Activated naive CD4-positive, alpha-beta T cell treated with anti-CD3 and anti-CD28 coated beads for 36 hours (primary cell): ENCODE measurements around the gene ZNFX1. TPM values are rescaled to one million over a fixed set of nuclear protein-coding genes. Genes with fewer than 3 reads are reported as not detected.
"Not testable (repeated sequence)": the region's sequence is repeated elsewhere in the genome, so short reads cannot be mapped to it uniquely, and the experiment has no call there.

Source experiments
- CTCF ChIA-PET: fragments of 350-600 bp; sonication (Branson Sonifier 250); formaldehyde crosslinking; loops from one replicate; lab custom pipeline; 2021; ENCODE audit warnings: antibody characterized with exemption; lab: Charles Lee
- DNase-seq: peaks from one replicate; pipeline ENCODE4 v3.0.0-alpha.2; 2020
- H3K27ac Mint-ChIP-seq: one replicate; pipeline ENCODE4 v1.8.0; 2021; ENCODE audit warnings: mild to moderate bottlenecking, mixed read lengths
- H3K27me3 Mint-ChIP-seq: one replicate; pipeline ENCODE4 v1.8.0; 2021; ENCODE audit warnings: low read depth, mixed read lengths
- H3K36me3 Mint-ChIP-seq: one replicate; pipeline ENCODE4 v1.8.0; 2021; ENCODE audit warnings: low read depth, mixed read lengths
- H3K4me1 Mint-ChIP-seq: one replicate; pipeline ENCODE4 v1.8.0; 2021; ENCODE audit warnings: low read depth, mixed read lengths
- H3K4me3 Mint-ChIP-seq: one replicate; pipeline ENCODE4 v1.8.0; 2021; ENCODE audit warnings: mild to moderate bottlenecking, moderate library complexity, mixed read lengths
- H3K9me3 Mint-ChIP-seq: one replicate; pipeline ENCODE4 v1.8.0; 2021; ENCODE audit warnings: mixed read lengths
- intact Hi-C: fragments of 100-400 bp; cut with micrococcal nuclease; formaldehyde crosslinking; loops from one replicate; pipeline ENCODE4 v1.15.1; 2023
- total RNA-seq, 2 experiments: library from RNA; stranded (reverse); gene quantifications; one replicate each; pipeline ENCODE4 v1.2.3, GENCODE V29; 2021

Gene ZNFX1
- total RNA-seq, 2 experiments from 2014 or later = 18.2 to 19.0 TPM

DNA sequence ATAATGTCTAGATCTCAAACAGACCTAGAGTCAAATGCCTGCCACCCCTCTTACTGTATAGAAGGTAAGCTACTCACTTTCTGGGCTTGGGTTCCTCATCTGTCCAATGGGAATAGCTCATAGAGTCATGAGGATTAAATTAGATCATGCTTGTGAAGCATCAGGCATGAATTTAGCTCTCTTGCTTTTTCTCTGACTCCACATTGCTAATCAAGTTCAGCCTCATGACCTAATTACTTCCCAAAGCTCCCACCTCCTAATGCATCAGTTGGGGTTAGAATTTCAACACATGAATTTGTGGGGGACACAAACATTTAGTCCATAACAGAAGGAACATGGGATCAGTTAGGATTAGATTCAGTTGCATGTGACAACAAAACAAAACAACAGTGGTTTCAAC lies 63.3 kb downstream of the ZNFX1 start:
- peaks cover 8% of the 10 kb centered on the region for H3K4me1 Mint-ChIP-seq
- no peak overlapping the region for H3K27ac Mint-ChIP-seq
- H3K9me3 Mint-ChIP-seq = peaks cover 5% of the 10 kb centered on the region
- CTCF ChIA-PET = interaction anchor here (0.6 to 7.1 kb wide), 6 partner anchors 18 to 100 kb away, joined by 3 to 114 read pairs (median 4); no protein-coding TSS in a partner anchor
- H3K27me3 Mint-ChIP-seq = no peaks in the 10 kb centered on the region
- no peak for DNase-seq
- intact Hi-C loops = no loop called here
- no peaks in the 10 kb centered on the region for H3K36me3 Mint-ChIP-seq
- no peak overlapping the region for H3K4me3 Mint-ChIP-seq

DNA sequence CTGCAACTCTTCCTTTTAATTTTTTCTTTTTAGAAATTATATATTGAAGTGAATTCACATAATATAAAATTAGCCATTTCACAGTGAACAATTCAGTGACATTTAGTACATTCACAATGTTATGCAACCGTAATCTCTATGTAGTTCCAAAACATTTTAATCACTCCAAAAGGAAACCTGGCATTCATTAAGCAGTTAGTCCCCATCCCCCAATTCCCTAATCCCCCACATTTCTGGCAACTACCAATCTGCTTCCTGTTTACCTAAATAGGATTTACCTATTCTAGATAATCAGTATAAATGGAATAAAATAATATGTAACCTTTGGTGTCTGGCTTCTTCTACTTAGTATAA lies 67.1 kb downstream of the ZNFX1 start:
- intact Hi-C loops = no loop called here
- H3K27ac Mint-ChIP-seq = no peak overlapping the region
- no peaks in the 10 kb centered on the region for H3K36me3 Mint-ChIP-seq
- H3K27me3 Mint-ChIP-seq = no peaks in the 10 kb centered on the region
- no peaks in the 10 kb centered on the region for H3K4me1 Mint-ChIP-seq
- CTCF ChIA-PET = interaction anchor here (1.4 kb wide), 1 partner anchor 78 kb away, joined by 5 read pairs; no protein-coding TSS in a partner anchor
- H3K4me3 Mint-ChIP-seq = no peak overlapping the region
- DNase-seq = no peak
- peaks cover 5% of the 10 kb centered on the region for H3K9me3 Mint-ChIP-seq

DNA sequence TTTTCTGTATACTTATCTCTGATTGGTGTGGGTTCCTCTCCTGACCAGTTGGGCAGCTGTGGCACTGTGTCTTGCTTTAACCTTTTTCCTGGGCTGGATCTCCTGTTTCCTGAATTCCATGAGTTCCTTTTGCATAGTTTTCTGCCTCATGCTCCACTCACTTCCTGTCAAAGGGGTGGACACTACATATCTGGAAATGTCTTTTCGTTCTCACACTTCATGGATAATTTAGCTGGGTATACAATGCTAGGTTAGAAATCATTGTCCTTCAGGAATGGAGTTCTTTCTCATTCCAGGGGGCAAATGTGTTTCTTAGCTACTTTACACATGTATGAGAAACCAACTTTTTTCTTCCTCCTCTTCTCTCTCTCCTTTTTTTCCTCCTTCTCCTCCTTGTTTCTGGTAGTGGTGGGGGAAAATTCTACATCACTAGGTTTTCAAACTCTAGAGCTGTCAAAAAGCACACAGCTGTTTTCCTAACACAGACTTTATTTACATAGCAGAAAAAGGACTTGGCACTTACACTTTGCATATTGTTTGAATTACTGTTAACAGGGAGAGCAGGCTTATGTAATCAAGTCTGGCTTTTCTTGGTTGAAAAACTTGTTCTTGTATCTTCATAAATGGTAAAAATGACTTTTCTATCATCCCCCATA lies 67.6 kb downstream of the ZNFX1 start:
- Mint-ChIP-seq H3K36me3 (no peaks in the 10 kb centered on the region), H3K4me3 (no peak overlapping the region), H3K4me1 (no peaks in the 10 kb centered on the region), H3K9me3 (peaks cover 5% of the 10 kb centered on the region), H3K27ac (no peak overlapping the region), H3K27me3 (no peaks in the 10 kb centered on the region)
- no peak for DNase-seq
- CTCF ChIA-PET = interaction anchor here (1.4 kb wide), 1 partner anchor 78 kb away, joined by 5 read pairs; no protein-coding TSS in a partner anchor
- intact Hi-C loops = no loop called here

DNA sequence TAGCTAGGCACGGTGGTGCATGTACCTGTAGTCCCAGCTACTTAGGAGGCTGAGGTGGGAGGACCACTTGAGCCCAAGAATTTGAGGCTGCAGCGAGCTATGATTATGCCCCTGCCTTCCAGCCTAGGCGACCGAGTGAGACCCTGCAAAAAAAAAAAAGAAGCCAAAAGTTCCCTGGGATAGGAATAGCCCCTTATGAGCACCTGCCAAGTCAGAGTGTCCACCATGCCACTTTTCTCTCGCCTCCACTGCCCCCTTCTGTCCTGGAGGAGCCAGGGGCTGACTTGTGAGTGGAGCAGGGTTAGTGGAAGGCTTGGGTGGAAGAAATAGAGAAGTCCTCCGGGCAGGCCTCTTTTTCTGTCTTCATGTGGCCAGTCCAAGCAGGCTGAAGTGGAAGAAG lies 70.8 kb downstream of the ZNFX1 start:
- H3K27me3 Mint-ChIP-seq = no peaks in the 10 kb centered on the region
- peak; percentile 52 for DNase-seq
- no peak overlapping the region for H3K4me3 Mint-ChIP-seq
- intact Hi-C loops = loop anchor here (1.0 kb wide), 1 partner anchor 74 kb away; no protein-coding TSS in a partner anchor
- no peaks in the 10 kb centered on the region for H3K36me3 Mint-ChIP-seq
- CTCF ChIA-PET = interaction anchor here (0.5 to 3.4 kb wide), 5 partner anchors 10 to 74 kb away, joined by 3 to 19 read pairs (median 4); no protein-coding TSS in a partner anchor
- no peaks in the 10 kb centered on the region for H3K4me1 Mint-ChIP-seq
- H3K9me3 Mint-ChIP-seq = peaks cover 5% of the 10 kb centered on the region
- H3K27ac Mint-ChIP-seq = no peak overlapping the region

DNA sequence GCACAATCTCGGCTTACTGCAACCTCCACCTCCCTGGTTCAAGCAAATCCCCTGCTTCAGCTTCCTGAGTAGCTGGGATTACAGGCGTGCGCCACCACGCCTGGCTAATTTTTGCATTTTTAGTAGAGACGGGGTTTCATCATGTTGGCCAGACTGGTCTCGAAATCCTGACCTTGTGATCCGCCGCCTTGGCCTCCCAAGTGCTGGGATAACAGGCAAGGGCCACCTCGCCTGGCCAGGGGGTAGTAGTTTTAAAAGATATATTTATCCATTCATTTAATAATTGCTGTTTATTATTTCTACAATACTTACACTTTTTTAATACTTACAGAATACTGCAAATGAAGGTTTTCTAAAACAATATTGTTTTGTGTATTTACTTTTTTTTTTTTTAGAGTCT lies 74.1 kb downstream of the ZNFX1 start:
- DNase-seq = no peak
- no peaks in the 10 kb centered on the region for H3K36me3 Mint-ChIP-seq
- H3K27me3 Mint-ChIP-seq = no peaks in the 10 kb centered on the region
- no peaks in the 10 kb centered on the region for H3K9me3 Mint-ChIP-seq
- intact Hi-C loops = no loop called here
- H3K27ac Mint-ChIP-seq = no peak overlapping the region
- CTCF ChIA-PET = interaction anchor here (1.0 kb wide), 1 partner anchor 71 kb away, joined by 3 read pairs; no protein-coding TSS in a partner anchor
- H3K4me1 Mint-ChIP-seq = no peaks in the 10 kb centered on the region
- H3K4me3 Mint-ChIP-seq = no peak overlapping the region

DNA sequence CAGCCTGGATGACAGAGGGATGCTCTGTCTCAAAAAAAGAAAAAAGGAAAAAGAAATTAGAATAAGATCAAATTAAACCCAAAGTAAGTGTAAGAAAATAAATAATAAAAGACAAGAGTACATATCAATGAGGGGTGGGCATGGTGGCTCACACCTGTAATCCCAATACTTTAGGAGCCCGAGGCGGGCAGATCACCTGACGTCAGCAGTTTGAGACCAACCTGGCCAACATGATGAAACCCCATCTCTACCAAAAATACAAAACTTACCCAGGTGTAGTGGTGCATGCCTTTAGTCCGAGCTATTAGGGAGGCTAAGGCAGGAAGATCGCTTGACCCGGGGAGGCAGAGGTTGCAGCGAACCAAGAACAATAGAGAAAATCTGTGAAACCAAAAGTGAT lies 74.8 kb downstream of the ZNFX1 start:
- Mint-ChIP-seq H3K4me1 (no peaks in the 10 kb centered on the region), H3K36me3 (no peaks in the 10 kb centered on the region), H3K27ac (no peak overlapping the region), H3K27me3 (no peaks in the 10 kb centered on the region), H3K4me3 (no peak overlapping the region), H3K9me3 (no peaks in the 10 kb centered on the region)
- DNase-seq = no peak
- intact Hi-C loops = no loop called here
- CTCF ChIA-PET = interaction anchor here (1.0 kb wide), 1 partner anchor 70 kb away, joined by 3 read pairs; no protein-coding TSS in a partner anchor

DNA sequence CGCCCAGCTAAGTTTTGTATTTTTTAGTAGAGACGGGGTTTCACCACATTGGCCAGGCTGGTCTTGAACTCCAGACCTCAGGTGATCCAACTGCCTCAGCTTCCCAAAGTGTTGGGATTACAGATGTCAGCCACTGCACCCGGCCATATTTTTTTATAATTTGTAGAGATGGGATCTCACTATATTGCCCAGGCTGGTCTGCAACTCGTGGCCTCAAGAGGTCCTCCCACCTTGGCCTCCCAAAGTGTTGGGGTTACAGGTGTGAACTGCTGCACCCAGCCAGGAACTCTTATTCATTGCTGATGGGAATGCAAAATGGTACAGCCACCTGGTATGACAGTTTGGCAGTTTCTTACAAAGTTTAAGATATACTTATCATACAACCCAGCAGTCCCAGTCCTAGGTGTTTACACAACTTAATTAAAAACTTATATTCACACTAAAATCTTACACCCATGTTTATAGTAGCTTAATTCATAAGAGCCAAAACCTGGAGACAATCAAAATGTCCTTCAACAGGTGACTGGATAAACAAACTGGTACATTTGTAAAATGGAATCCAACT lies 78.0 kb downstream of the ZNFX1 start:
- intact Hi-C loops = no loop called here
- Mint-ChIP-seq H3K36me3 (no peaks in the 10 kb centered on the region), H3K4me1 (no peaks in the 10 kb centered on the region), H3K9me3 (no peaks in the 10 kb centered on the region), H3K27me3 (no peaks in the 10 kb centered on the region), H3K4me3 (no peak overlapping the region), H3K27ac (no peak overlapping the region)
- no peak for DNase-seq
- CTCF ChIA-PET = interaction anchor here (1.2 to 1.5 kb wide), 2 partner anchors 11 to 67 kb away, joined by 3 read pairs; partner anchors contain the start of gene STAU1

DNA sequence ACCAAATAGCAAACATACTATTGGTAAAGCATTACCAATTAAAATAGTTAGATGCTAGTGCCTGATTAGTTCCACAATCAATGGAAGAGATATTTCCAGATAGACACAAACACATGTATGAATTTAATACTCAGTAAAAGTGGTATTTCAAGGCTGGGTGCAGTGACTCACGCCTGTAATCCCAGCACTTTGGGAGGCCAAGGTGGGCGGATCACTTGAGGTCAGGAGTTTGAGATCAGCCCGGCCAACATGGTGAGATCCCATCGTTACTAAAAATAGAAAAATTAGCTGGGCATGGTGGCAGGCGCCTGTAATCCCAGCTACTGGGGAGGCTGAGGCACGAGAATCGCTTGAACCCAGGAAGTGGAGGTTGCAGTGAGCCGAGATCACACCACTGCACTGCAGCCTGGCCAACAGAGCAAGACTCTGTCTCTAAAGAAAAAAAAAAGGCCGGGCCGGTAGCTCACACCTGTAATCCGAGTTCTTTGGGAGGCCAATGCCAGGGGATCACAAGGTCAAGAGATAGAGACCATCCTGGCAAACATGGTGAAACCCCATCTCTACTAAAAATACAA lies 84.8 kb downstream of the ZNFX1 start:
- H3K9me3 Mint-ChIP-seq, H3K4me1 Mint-ChIP-seq, H3K36me3 Mint-ChIP-seq, intact Hi-C loops, H3K27ac Mint-ChIP-seq, H3K27me3 Mint-ChIP-seq, H3K4me3 Mint-ChIP-seq, DNase-seq: not testable (repeated sequence)
- CTCF ChIA-PET = interaction anchor here (0.6 to 1.0 kb wide), 3 partner anchors 25 to 641 kb away, joined by 3 to 4 read pairs (median 3); no protein-coding TSS in a partner anchor

Other genes with a start within 250 kb of the ZNFX1 start
- gene CSE1L, start 231.7 kb downstream of the ZNFX1 start, total RNA-seq = 10 to 100 TPM; 86.1 to 88.9 TPM
- 10 to 100 TPM; 50.6 to 54.4 TPM for gene STAU1, start 89.7 kb downstream of the ZNFX1 start, total RNA-seq
- 10 to 100 TPM; 40.6 to 41.2 TPM for gene DDX27, start 58.6 kb downstream of the ZNFX1 start, total RNA-seq
- gene KCNB1, start 204.6 kb upstream of the ZNFX1 start, total RNA-seq = not detected